HL-60 (cell line): ENCODE data around the gene CD72.

Source experiments
- DNase-seq, 2 experiments: peaks; one replicate each; pipeline ENCODE4 v3.0.0-alpha.2; 2010 to 2020; ENCODE audit warnings: low read depth in 1 of 2, low spot score in 1 of 2
- H3K27ac ChIP-seq: fragments of 250-450 bp; sonication (Bioruptor Pico); replicated peaks from 2 replicates; pipeline ENCODE4 v1.5.1; 2020; ENCODE audit warnings: mild to moderate bottlenecking, moderate library complexity
- H3K27me3 ChIP-seq: fragments of 250-450 bp; sonication (Bioruptor Pico); 2 replicates; pipeline ENCODE4 v1.5.1; 2021; ENCODE audit warnings: mild to moderate bottlenecking, moderate library complexity; ENCODE audit not compliant: insufficient read depth, poor library complexity, severe bottlenecking
- H3K4me3 ChIP-seq: replicated peaks from 2 replicates; pipeline ENCODE4 v1.5.1; 2011; ENCODE audit warnings: mild to moderate bottlenecking, control low read depth, low read length; ENCODE audit not compliant: insufficient read depth
- GABPA ChIP-seq: IDR thresholded peaks from 2 replicates; pipeline ENCODE4 v1.6.1; 2012; ENCODE audit warnings: low read depth
- POLR2AphosphoS5 ChIP-seq: IDR thresholded peaks from 2 replicates; pipeline ENCODE4 v1.6.1; 2012; ENCODE audit warnings: low read depth
- SPI1 ChIP-seq: IDR thresholded peaks from 2 replicates; pipeline ENCODE4 v1.6.1; 2012; ENCODE audit warnings: low read depth, mild to moderate bottlenecking, borderline replicate concordance
- TF ChIP-seq, protein P1 (sequence below): IDR thresholded peaks from one replicate; pipeline ENCODE4 v1.5.1; 2011; ENCODE audit warnings: low read length, control low read depth, inconsistent platforms; ENCODE audit not compliant: insufficient read depth
- TF ChIP-seq, protein P2 (sequence below): IDR thresholded peaks from 2 replicates; pipeline ENCODE4 v1.6.1; 2012; ENCODE audit warnings: low read depth; ENCODE audit not compliant: insufficient replicate concordance

The CD72 gene

DNA sequence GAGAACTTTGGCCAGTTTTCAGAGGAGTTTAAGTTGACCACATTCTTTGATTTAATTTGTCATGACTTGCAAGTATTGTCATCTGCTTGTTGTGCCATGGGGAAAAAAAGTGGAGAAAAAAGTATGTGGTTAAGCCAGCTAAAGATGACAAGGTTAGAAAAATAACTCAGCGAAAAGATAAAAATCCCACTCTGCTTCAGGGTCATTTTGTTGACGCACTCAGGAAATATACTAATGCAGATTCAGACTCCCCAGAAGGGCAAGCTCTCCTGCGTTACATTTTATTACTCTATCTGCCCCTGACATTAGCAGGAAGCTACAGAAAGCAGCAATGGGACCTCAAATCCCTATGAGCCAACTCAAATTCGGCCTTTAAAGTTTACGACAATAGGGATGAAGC is 40.7 kb downstream of the CD72 start:
- TF ChIP-seq, protein P1, sequence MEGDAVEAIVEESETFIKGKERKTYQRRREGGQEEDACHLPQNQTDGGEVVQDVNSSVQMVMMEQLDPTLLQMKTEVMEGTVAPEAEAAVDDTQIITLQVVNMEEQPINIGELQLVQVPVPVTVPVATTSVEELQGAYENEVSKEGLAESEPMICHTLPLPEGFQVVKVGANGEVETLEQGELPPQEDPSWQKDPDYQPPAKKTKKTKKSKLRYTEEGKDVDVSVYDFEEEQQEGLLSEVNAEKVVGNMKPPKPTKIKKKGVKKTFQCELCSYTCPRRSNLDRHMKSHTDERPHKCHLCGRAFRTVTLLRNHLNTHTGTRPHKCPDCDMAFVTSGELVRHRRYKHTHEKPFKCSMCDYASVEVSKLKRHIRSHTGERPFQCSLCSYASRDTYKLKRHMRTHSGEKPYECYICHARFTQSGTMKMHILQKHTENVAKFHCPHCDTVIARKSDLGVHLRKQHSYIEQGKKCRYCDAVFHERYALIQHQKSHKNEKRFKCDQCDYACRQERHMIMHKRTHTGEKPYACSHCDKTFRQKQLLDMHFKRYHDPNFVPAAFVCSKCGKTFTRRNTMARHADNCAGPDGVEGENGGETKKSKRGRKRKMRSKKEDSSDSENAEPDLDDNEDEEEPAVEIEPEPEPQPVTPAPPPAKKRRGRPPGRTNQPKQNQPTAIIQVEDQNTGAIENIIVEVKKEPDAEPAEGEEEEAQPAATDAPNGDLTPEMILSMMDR, result no peak
- TF ChIP-seq, protein P2, sequence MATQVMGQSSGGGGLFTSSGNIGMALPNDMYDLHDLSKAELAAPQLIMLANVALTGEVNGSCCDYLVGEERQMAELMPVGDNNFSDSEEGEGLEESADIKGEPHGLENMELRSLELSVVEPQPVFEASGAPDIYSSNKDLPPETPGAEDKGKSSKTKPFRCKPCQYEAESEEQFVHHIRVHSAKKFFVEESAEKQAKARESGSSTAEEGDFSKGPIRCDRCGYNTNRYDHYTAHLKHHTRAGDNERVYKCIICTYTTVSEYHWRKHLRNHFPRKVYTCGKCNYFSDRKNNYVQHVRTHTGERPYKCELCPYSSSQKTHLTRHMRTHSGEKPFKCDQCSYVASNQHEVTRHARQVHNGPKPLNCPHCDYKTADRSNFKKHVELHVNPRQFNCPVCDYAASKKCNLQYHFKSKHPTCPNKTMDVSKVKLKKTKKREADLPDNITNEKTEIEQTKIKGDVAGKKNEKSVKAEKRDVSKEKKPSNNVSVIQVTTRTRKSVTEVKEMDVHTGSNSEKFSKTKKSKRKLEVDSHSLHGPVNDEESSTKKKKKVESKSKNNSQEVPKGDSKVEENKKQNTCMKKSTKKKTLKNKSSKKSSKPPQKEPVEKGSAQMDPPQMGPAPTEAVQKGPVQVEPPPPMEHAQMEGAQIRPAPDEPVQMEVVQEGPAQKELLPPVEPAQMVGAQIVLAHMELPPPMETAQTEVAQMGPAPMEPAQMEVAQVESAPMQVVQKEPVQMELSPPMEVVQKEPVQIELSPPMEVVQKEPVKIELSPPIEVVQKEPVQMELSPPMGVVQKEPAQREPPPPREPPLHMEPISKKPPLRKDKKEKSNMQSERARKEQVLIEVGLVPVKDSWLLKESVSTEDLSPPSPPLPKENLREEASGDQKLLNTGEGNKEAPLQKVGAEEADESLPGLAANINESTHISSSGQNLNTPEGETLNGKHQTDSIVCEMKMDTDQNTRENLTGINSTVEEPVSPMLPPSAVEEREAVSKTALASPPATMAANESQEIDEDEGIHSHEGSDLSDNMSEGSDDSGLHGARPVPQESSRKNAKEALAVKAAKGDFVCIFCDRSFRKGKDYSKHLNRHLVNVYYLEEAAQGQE, result no peak
- TF ChIP-seq POLR2AphosphoS5, result no peak
- TF ChIP-seq GABPA, result no peak
- TF ChIP-seq SPI1, result no peak
- no peaks in the 10 kb centered on the region for H3K27me3 ChIP-seq
- no peak overlapping the region for H3K27ac ChIP-seq
- no peak overlapping the region for H3K4me3 ChIP-seq
- DNase-seq, result no peak

DNA sequence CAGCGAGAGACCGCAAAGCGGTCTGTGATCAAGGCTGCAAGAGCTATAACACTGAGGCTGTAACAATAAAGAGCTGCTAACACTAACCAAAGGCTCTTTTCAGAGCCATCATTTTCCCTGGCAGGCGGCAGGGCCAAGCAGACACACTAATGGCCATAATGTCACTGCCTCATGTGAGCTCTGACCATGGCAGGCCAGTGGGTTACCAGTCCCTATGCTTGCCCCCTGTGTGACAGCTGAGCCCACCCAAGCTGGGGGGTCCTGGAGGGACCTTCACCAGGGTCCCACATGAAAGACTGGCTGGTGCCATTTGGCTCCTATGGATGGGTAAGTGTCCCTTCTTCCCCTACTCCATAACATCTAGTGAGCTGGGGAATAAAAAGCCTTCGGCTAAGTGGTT is 42.7 kb downstream of the CD72 start:
- no peak for DNase-seq
- Histone ChIP-seq H3K4me3 (no peak overlapping the region), H3K27me3 (no peaks in the 10 kb centered on the region), H3K27ac (no peak overlapping the region)
- TF ChIP-seq POLR2AphosphoS5, result no peak

DNA sequence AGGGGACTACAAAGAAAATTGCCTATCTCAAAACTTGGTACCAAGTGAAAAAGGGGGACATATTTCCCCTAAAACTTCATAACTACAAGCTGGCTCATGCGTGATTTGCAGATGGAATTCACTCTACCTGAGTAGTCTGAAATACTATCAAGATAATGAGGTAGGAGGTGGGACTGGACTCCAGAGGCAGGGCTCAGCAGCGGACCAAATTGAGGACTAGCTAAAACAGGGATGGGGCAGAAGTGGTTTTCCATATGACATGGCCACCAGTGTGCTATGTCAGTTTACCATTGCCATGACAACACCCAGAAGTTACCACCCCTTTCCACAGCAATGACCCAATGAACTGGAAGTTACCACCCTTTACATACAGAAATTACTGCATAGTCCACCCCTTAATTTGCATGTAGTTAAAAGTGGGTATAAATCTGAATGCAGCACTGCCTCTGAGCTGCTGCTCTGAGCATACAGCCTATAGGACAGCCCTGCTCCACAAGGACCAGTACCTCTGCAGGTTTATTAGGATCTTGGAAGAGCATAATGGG is 43.6 kb downstream of the CD72 start:
- no peaks in the 10 kb centered on the region for H3K27me3 ChIP-seq
- TF ChIP-seq, protein P2, result no peak
- no peak for TF ChIP-seq POLR2AphosphoS5
- TF ChIP-seq GABPA, result no peak
- TF ChIP-seq, protein P1, result no peak
- TF ChIP-seq SPI1, result no peak
- H3K4me3 ChIP-seq, result no peak overlapping the region

DNA sequence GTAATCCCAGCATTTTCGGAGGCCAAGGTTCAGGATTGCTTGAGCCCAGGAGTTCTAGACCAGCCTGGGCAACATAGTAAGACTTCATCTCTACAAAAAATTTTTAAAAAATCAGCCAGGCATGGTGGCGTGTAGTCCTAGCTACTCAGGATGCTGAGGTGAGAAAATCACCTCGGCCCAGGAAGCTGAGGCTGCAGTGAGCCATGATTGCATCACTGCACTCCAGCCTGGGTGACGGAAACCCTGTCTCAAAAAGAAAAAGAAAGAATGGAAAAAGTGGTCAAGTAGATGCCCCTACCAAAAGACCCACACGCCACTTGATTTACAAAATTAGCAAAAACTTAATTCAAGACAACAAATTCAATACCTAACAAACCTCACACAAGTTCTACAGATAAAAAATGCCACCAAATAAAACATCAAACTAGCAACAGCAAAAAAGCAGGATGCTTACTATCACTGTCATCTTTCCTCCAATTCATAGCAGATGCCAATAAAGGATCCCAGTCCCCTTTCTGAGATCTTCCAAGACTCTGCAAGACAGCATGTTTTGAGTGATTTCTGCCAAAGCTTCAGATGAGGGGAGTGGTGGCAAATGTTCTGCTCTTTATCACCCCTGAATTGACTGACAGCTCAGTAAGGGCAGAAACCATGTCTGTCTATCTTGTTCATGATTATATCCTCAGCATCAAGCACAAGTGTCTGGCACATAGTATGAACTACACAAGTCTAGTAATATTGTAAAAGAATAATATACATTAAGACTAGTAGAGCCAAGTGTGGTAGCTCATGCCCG is 47.3 kb downstream of the CD72 start:
- no peak overlapping the region for H3K27ac ChIP-seq
- no peak overlapping the region for H3K4me3 ChIP-seq
- DNase-seq, result no peak
- no peaks in the 10 kb centered on the region for H3K27me3 ChIP-seq
- TF ChIP-seq, protein P1, result no peak
- no peak for TF ChIP-seq GABPA
- TF ChIP-seq, protein P2, result no peak
- no peak for TF ChIP-seq POLR2AphosphoS5
- TF ChIP-seq SPI1, result no peak

More for the DNA sequence above, 43.6 kb downstream of the CD72 start:
- DNase-seq, result no peak
- H3K27ac ChIP-seq, result no peak overlapping the region
